Right lobe of liver (tissue), 6 donors: ENCODE results near the gene MACF1. TPM values are rescaled to one million over a fixed set of nuclear protein-coding genes. Genes with fewer than 3 reads are reported as not detected.

Experiments
- ATAC-seq, 4 donors: fragments of 200-7000 bp; cut with Tn5 transposase; one replicate each; pipeline ENCODE4 v1.9.1; 2020; ENCODE audit warnings: mild to moderate bottlenecking in 4 of 4, moderate library complexity in 4 of 4
- DNase-seq, 3 donors: peaks; one replicate each; pipeline ENCODE4 v3.0.0-alpha.2; 2020
- H3K27ac ChIP-seq, 3 donors: fragments of 200-600 bp; one replicate each; pipeline ENCODE4 v1.8.0; 2022
- H3K27me3 ChIP-seq, 2 donors: fragments of 200-600 bp; one replicate each; pipeline ENCODE4 v1.8.0; 2022
- H3K36me3 ChIP-seq, 4 donors: fragments of 200-600 bp; sonication (generic) in 1 of 4; one replicate each; pipeline versions ENCODE4 v1.5.1 to v1.8.0; 2017 to 2022; ENCODE audit warnings: control low read depth in 1 of 4
- H3K4me1 ChIP-seq, 4 donors: fragments of 200-600 bp; sonication (generic) in 1 of 4; one replicate each; pipeline versions ENCODE4 v1.5.1 to v1.8.0; 2017 to 2022; ENCODE audit warnings: control low read depth in 1 of 4
- H3K4me3 ChIP-seq, 3 donors: fragments of 200-600 bp; one replicate each; pipeline ENCODE4 v1.8.0; 2022
- H3K9me3 ChIP-seq, 4 donors: fragments of 200-600 bp; sonication (generic) in 1 of 4; one replicate each; pipeline versions ENCODE4 v1.5.1 to v1.8.0; 2017 to 2022; ENCODE audit warnings: control low read depth in 1 of 4
- POLR2A ChIP-seq: fragments of 450-650 bp; IDR thresholded peaks from one replicate; pipeline ENCODE4 v1.6.1; 2017; ENCODE audit warnings: antibody characterized with exemption, mild to moderate bottlenecking
- WGBS: methylation state at CpG from one replicate; pipeline ENCODE4 v1.1.6; 2018; ENCODE audit warnings: low coverage, low lambda C conversion rate; ENCODE audit not compliant: insufficient coverage; ENCODE audit errors: missing lambda C conversion rate; 5-methylcytosine and 5-hydroxymethylcytosine counted together
- intact Hi-C, 2 donors: fragments of 100-400 bp; cut with DNase I; formaldehyde crosslinking; loops; one replicate each; pipeline versions ENCODE4 v1.11.2 to v1.14.1; 2022
- total RNA-seq, 6 experiments: library from RNA; depleted of rRNA in 2 of 6; stranded (reverse); fragments of >200 nt in 2 of 6; fragmentation: NEBNext Ultra II Directional in 3 of 6; extraction: Animal tissue kit (Norgen Biotek cat#: 25700) in 3 of 6; gene quantifications; one replicate each; pipeline versions ENCODE4 v1.1.0 to v1.2.4, GENCODE V29; 2016 to 2023
- TF ChIP-seq, protein P1 (sequence below), 4 donors: fragments of 200-600 bp in 3 of 4; fragments of 450-650 bp in 1 of 4; IDR thresholded peaks; one replicate each; pipeline versions ENCODE4 v1.5.1 to v1.8.0; 2016 to 2022; ENCODE audit warnings: antibody characterized with exemption in 4 of 4, mild to moderate bottlenecking in 2 of 4
- donor health status: DM: no; HTN: yes; CAD: no.
- donor health status: DM: no; HTN: no; CAD: no.
- donor health status: DM: no; HTN: no; CAD: no.
- donor health status: DM: no; HTN: yes; CAD: no.
- donor health status: DM: no; HTN: yes; CAD: no.

MACF1 gene
- total RNA-seq, 6 experiments from 2014 or later: 78.4 to 141 (median 100) TPM

DNA sequence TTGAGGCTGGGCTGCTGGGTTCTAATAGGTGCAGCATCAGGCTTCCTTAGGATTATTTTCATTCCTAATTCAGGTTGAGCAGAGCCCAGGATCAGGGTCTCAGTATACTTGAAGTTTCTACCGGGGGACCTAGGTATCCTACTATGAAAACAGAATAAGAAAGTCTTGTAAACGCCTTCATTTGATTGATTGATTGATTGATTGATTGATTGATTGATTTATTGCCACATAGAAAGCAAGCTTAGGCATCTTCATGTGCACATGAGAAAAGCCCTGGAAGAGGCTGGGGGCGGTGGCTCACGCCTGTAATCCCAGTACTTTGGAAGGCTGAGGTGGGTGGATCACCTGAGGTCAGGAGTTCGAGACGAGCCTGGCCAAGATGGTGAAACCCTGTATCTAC is 189.6 kb downstream of the MACF1 start:
- TF ChIP-seq, protein P1, sequence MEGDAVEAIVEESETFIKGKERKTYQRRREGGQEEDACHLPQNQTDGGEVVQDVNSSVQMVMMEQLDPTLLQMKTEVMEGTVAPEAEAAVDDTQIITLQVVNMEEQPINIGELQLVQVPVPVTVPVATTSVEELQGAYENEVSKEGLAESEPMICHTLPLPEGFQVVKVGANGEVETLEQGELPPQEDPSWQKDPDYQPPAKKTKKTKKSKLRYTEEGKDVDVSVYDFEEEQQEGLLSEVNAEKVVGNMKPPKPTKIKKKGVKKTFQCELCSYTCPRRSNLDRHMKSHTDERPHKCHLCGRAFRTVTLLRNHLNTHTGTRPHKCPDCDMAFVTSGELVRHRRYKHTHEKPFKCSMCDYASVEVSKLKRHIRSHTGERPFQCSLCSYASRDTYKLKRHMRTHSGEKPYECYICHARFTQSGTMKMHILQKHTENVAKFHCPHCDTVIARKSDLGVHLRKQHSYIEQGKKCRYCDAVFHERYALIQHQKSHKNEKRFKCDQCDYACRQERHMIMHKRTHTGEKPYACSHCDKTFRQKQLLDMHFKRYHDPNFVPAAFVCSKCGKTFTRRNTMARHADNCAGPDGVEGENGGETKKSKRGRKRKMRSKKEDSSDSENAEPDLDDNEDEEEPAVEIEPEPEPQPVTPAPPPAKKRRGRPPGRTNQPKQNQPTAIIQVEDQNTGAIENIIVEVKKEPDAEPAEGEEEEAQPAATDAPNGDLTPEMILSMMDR (IDR thresholded peaks at IDR 0.05): no peak
- TF ChIP-seq POLR2A: no peak
- 45% methylated on average over 6 of the region's 6 CpGs for WGBS
- H3K27me3 ChIP-seq: no peaks in the 10 kb centered on the region
- H3K36me3 ChIP-seq: peaks cover 0 to 9% (median 0%) of the 10 kb centered on the region in 4 donors
- ATAC-seq (no peak), DNase-seq (no peak)
- intact Hi-C loops: no loop called here
- H3K4me3 ChIP-seq: no peak overlapping the region
- peaks cover 0 to 73% (median 28%) of the 10 kb centered on the region in 4 donors for H3K4me1 ChIP-seq
- H3K9me3 ChIP-seq: no peaks in the 10 kb centered on the region
- peak overlapping the region; percentile 41 to 63 (median 61) for H3K27ac ChIP-seq

DNA sequence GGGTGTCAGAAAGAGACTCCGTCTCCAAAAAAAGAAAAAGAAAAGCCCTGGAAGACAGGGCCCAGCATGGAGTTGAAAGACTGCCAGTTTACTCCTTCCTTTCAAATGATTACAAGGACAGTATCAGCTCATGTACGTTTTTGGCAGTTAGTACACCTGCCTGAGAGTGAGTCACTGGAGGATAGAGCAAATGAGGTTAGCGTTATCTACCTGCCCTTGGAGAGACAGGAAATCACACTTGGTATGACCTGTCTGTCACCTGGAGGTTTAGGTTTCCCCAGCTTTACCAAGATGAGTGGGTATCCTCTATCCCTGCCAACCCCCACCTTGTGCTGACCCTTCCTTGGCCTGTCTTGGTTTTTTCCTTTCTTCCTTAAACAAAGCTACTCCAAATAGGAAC is 190.1 kb downstream of the MACF1 start:
- H3K27ac ChIP-seq: peak overlapping the region; percentile 41 to 63 (median 61)
- DNase-seq (no peak), ATAC-seq (peak; percentile 67 to 79 (median 72))
- no peak overlapping the region for H3K4me3 ChIP-seq
- H3K4me1 ChIP-seq: peaks cover 0 to 73% (median 26%) of the 10 kb centered on the region in 4 donors
- peaks cover 0 to 7% (median 0%) of the 10 kb centered on the region in 4 donors for H3K36me3 ChIP-seq
- no peak for TF ChIP-seq POLR2A
- TF ChIP-seq, protein P1 (IDR thresholded peaks at IDR 0.05): no peak
- H3K9me3 ChIP-seq: no peaks in the 10 kb centered on the region
- 20% methylated on average over 2 of the region's 3 CpGs for WGBS
- intact Hi-C loops: no loop called here
- no peaks in the 10 kb centered on the region for H3K27me3 ChIP-seq

DNA sequence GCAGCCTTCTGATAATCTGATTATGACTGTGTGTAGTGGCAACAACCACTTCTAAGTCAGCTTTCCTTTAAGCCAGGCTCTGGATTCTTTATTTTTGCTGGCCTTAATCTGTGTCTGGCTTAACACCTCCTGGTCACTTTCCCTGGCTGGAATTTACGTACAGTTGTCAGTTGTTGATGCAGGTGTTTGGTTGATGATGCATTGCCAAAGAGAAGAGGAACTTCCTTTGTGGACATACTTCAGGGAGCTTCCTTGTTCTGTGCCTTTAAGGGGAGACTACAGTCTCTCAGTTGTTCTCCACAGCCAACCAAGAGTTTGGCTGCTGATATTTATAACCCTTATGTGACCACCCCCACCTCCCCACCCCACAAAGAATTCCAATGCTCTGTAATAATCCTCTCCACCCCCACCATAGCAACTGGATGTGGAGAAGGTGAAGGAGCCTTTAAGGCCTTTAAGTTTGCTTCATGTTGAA is 190.9 kb downstream of the MACF1 start:
- DNase-seq (no peak), ATAC-seq (peak in 1 of 4 donors; percentile 10)
- Histone ChIP-seq H3K4me3 (no peak overlapping the region), H3K27ac (peak overlapping the region; percentile 41 to 63 (median 61)), H3K9me3 (no peaks in the 10 kb centered on the region), H3K27me3 (no peaks in the 10 kb centered on the region), H3K4me1 (peaks cover 0 to 66% (median 24%) of the 10 kb centered on the region in 4 donors), H3K36me3 (no peaks in the 10 kb centered on the region)
- 0% methylated on average over 1 of the region's 1 CpG for WGBS
- intact Hi-C loops: no loop called here
- TF ChIP-seq, protein P1 (IDR thresholded peaks at IDR 0.05): no peak
- no peak for TF ChIP-seq POLR2A

DNA sequence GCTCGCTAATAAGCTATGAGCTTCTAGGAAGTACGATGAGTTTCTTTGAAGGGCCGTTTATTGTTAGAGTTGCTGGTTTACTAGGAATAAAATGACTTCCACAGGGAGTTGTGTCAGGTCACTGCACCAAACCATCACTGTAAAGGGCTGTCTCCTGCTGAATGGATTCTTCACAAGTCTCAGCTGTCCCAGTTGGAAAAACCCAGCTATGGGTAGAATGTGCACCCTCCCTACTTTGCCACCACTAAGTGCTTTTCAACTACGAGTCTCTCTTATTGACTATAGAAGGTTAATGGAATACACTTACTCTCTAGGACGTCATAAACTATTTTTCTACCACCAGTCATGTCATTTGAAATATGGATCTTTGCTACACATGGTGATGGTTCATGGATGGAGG is 192.2 kb downstream of the MACF1 start:
- H3K9me3 ChIP-seq: no peaks in the 10 kb centered on the region
- intact Hi-C loops: no loop called here
- H3K27ac ChIP-seq: no peak overlapping the region
- no peak for TF ChIP-seq POLR2A
- TF ChIP-seq, protein P1 (IDR thresholded peaks at IDR 0.05): no peak
- H3K36me3 ChIP-seq: no peaks in the 10 kb centered on the region
- 85% methylated on average over 5 of the region's 5 CpGs for WGBS
- H3K4me3 ChIP-seq: no peak overlapping the region
- DNase-seq: no peak
- H3K4me1 ChIP-seq: peaks cover 0 to 54% (median 19%) of the 10 kb centered on the region in 4 donors
- H3K27me3 ChIP-seq: no peaks in the 10 kb centered on the region
- ATAC-seq: no peak
